Measurements from ENCODE around the gene ARHGAP6. TPM values are rescaled to one million over a fixed set of nuclear protein-coding genes. Genes with fewer than 3 reads are reported as not detected.

The ARHGAP6 gene
- total and polyA plus RNA-seq, 9 of the 15 experiments (the other 6 are each of a cell fraction or from before 2014, with no cell fraction given) = 12.5 to 63.6 (median 41.8) TPM

- TF ChIP-seq PBX2 (CRISPR knock-in tag; IDR thresholded peaks at IDR 0.05; ENCODE audit: low read depth) = no peak
- TF ChIP-seq PBX2 (tag; conservative IDR thresholded peaks at IDR 0.05; ENCODE audit: low read depth) = no peak
- peak; percentile 31 for TF ChIP-seq NEUROD1 (IDR thresholded peaks at IDR 0.05; ENCODE audit: borderline replicate concordance, low read depth, low read length, partially characterized antibody)
- no peak for TF ChIP-seq NRF1 (conservative IDR thresholded peaks at IDR 0.05 in 1 of 2, IDR thresholded peaks at IDR 0.05 in 1 of 2)
- TF ChIP-seq CTCF (IDR thresholded peaks at IDR 0.05 in 2 of 3, conservative IDR thresholded peaks at IDR 0.05 in 1 of 3; ENCODE audit: insufficient read depth in 2 of 3, low read depth in 1 of 3, low read length in 3 of 3) = peak; percentile 62 to 76 (median 75)
- no peak for TF ChIP-seq ZNF197 (CRISPR knock-in tag; IDR thresholded peaks at IDR 0.05; ENCODE audit: low read depth)
- TF ChIP-seq ZNF408 (CRISPR knock-in tag; IDR thresholded peaks at IDR 0.05; ENCODE audit: low read depth) = no peak
- TF ChIP-seq CBX3 (IDR thresholded peaks at IDR 0.05; ENCODE audit: borderline replicate concordance in 1 of 2, low read length in 2 of 2) = no peak
- peak; percentile 93 for TF ChIP-seq RBFOX2 (IDR thresholded peaks at IDR 0.05; ENCODE audit: low read depth, low read length)
- TF ChIP-seq RBM25 (IDR thresholded peaks at IDR 0.05; ENCODE audit: low read depth, low read length, severe bottlenecking) = no peak
- TF ChIP-seq BRF1 (IDR thresholded peaks at IDR 0.05; ENCODE audit: borderline replicate concordance, extremely low read depth, insufficient read length) = no peak
- TF ChIP-seq NBN (IDR thresholded peaks at IDR 0.05; ENCODE audit: low read depth) = no peak
- peak; percentile 89 for TF ChIP-seq FIP1L1 (IDR thresholded peaks at IDR 0.05; ENCODE audit: low read depth, low read length, poor library complexity, severe bottlenecking)
- TF ChIP-seq SMAD4 (CRISPR knock-in tag; conservative IDR thresholded peaks at IDR 0.05) = 0 out of 2 replicates have a peak, but pooled peaks have one; percentile 66
- TF ChIP-seq RB1 (IDR thresholded peaks at IDR 0.05; ENCODE audit: low read depth) = peak; percentile 33; the same call in 1 of the 2 replicates
- TF ChIP-seq MYNN (IDR thresholded peaks at IDR 0.05) = 0 out of 2 replicates have a peak, but pooled peaks have one; percentile 10
- TF ChIP-seq MYNN (CRISPR knock-in tag; IDR thresholded peaks at IDR 0.05) = no peak
- TF ChIP-seq MIER1 (IDR thresholded peaks at IDR 0.05; ENCODE audit: low read depth) = no peak
- no peak for TF ChIP-seq TCF7L2 (IDR thresholded peaks at IDR 0.05; ENCODE audit: low read depth, low read length)
These were observed 238.2 kb downstream of the ARHGAP6 start (continued) for GRCh38 chrX:11427453-11428071.
